CD4-positive, CD25-positive, alpha-beta regulatory T cell (primary cell): ENCODE measurements around the gene ATP1A4. TPM values are rescaled to one million over a fixed set of nuclear protein-coding genes. Genes with fewer than 3 reads are reported as not detected.

Experiments used
- ATAC-seq, 2 donors: fragments of 150-1000 bp; cut with Tn5 transposase; one replicate each; pipeline ENCODE4 v1.10.0; 2021; ENCODE audit warnings: low read depth in 2 of 2, moderate number of reproducible peaks in 2 of 2, moderate library complexity in 1 of 2
- DNase-seq, 3 donors: peaks; one replicate each; pipeline versions ENCODE4 v3.0.0 to v3.0.0-alpha.2; 2012 to 2022; ENCODE audit warnings: mixed read lengths in 1 of 3
- H3K27ac ChIP-seq: one replicate; pipeline ENCODE4 v1.7.0; 2013; ENCODE audit warnings: mild to moderate bottlenecking, low read length; ENCODE audit not compliant: insufficient read depth, poor library complexity, severe bottlenecking
- H3K27me3 ChIP-seq: one replicate; pipeline ENCODE4 v1.7.0; 2013; ENCODE audit warnings: low read length; ENCODE audit not compliant: control insufficient read depth, insufficient read depth
- H3K36me3 ChIP-seq: one replicate; pipeline ENCODE4 v1.7.0; 2013; ENCODE audit warnings: mild to moderate bottlenecking, low read length, moderate library complexity; ENCODE audit not compliant: control insufficient read depth, insufficient read depth
- H3K4me1 ChIP-seq: 2 replicates; pipeline ENCODE4 v1.7.0; 2013; ENCODE audit warnings: mild to moderate bottlenecking, low read length; ENCODE audit not compliant: insufficient read depth, control insufficient read depth, poor library complexity, severe bottlenecking
- H3K4me3 ChIP-seq: one replicate; pipeline ENCODE4 v1.7.0; 2013; ENCODE audit warnings: low read depth, mild to moderate bottlenecking, low read length, moderate library complexity
- H3K9me3 ChIP-seq, 2 experiments: 1 replicate in 1 of 2; 2 replicates in 1 of 2; pipeline ENCODE4 v1.7.0; 2013; ENCODE audit warnings: low read length in 2 of 2, mild to moderate bottlenecking in 1 of 2, moderate library complexity in 1 of 2; ENCODE audit not compliant: control insufficient read depth in 2 of 2
- H3K27ac Mint-ChIP-seq, 3 donors: one replicate each; pipeline ENCODE4 v1.8.0; 2020 to 2022; ENCODE audit warnings: mild to moderate bottlenecking in 3 of 3, mixed read lengths in 3 of 3, moderate library complexity in 2 of 3
- H3K27me3 Mint-ChIP-seq: one replicate; pipeline ENCODE4 v1.8.0; 2022; ENCODE audit warnings: mild to moderate bottlenecking, mixed read lengths
- H3K36me3 Mint-ChIP-seq: one replicate; pipeline ENCODE4 v1.8.0; 2020; ENCODE audit warnings: mixed read lengths
- H3K4me1 Mint-ChIP-seq, 4 donors: one replicate each; pipeline ENCODE4 v1.8.0; 2020 to 2022; ENCODE audit warnings: mixed read lengths in 4 of 4, mild to moderate bottlenecking in 1 of 4
- H3K4me3 Mint-ChIP-seq, 4 donors: one replicate each; pipeline ENCODE4 v1.8.0; 2020 to 2022; ENCODE audit warnings: mild to moderate bottlenecking in 4 of 4, mixed read lengths in 4 of 4, moderate library complexity in 3 of 4
- H3K9me3 Mint-ChIP-seq, 7 donors: one replicate each; pipeline ENCODE4 v1.8.0; 2020 to 2022; ENCODE audit warnings: mixed read lengths in 7 of 7, mild to moderate bottlenecking in 3 of 7, moderate library complexity in 2 of 7
- polyA plus RNA-seq, 4 donors: library from polyadenylated mRNA; unstranded; fragments of 300-500 nt; fragmentation: Illumina TruSeq; gene quantifications; one replicate each; pipeline ENCODE4 v1.2.3, GENCODE V29; 2021
- total RNA-seq: library from RNA; stranded (reverse); gene quantifications from one replicate; pipeline ENCODE4 v1.2.3, GENCODE V29; 2022

Gene ATP1A4
- total and polyA plus RNA-seq, 5 donors from 2014 or later, result not detected

DNA sequence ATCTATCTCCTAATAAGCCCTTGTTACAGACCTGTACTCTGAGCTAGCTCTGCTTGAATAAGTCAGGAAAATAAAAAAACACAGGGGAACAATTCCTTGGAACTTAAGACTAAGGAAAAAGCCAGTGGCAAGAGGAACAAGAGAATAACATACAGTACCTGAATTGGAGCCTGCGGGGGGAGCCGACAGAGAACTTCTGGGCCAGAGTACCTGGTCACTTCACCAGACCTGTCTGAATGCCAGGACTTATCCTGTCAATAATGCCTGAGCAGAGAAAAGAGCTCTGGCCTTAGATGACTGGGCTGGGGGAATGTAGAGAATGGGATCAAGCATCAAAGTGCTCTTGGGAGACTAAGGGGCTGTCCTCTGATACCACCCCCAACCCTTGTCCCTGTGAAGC lies 68.9 kb downstream of the ATP1A4 start:
- no peaks in the 10 kb centered on the region for H3K27me3 Mint-ChIP-seq
- no peak overlapping the region for H3K4me3 Mint-ChIP-seq
- ATAC-seq, result no peak
- Histone ChIP-seq H3K36me3 (peaks cover 97% of the 10 kb centered on the region), H3K4me1 (no peaks in the 10 kb centered on the region), H3K9me3 (no peaks in the 10 kb centered on the region), H3K4me3 (no peak overlapping the region), H3K27me3 (no peaks in the 10 kb centered on the region), H3K27ac (no peak overlapping the region)
- DNase-seq, result no peak
- H3K27ac Mint-ChIP-seq, result peak overlapping the region; percentile 2 to 23 (median 5)
- peaks cover 73% of the 10 kb centered on the region for H3K36me3 Mint-ChIP-seq
- no peaks in the 10 kb centered on the region for H3K9me3 Mint-ChIP-seq
- H3K4me1 Mint-ChIP-seq, result peaks cover 0 to 6% (median 1%) of the 10 kb centered on the region in 4 donors

DNA sequence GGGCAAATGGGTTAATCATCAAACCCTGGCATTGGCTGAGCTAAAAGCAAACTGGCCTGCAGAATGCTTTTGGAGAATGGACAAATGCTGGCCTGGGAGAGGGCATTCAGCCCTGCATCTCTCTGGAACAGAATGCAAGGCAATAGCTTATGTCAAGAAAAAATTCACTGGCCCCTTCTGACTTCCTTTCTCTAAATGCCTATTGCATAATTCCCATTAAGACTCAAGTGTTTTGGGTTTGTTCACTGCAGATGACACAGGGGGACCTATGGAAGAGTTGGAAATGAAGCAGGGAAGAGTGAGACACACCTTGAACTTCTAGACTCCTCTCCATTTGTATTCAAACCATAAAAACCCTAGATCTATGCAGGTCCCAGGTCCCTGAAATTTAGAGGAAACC lies 69.7 kb downstream of the ATP1A4 start:
- Histone ChIP-seq H3K27ac (no peak overlapping the region), H3K36me3 (peaks cover 97% of the 10 kb centered on the region), H3K9me3 (no peaks in the 10 kb centered on the region), H3K4me1 (no peaks in the 10 kb centered on the region), H3K4me3 (no peak overlapping the region), H3K27me3 (no peaks in the 10 kb centered on the region)
- Mint-ChIP-seq H3K4me1 (peaks cover 0 to 6% (median 0%) of the 10 kb centered on the region in 4 donors), H3K27me3 (no peaks in the 10 kb centered on the region), H3K4me3 (no peak overlapping the region), H3K36me3 (peaks cover 69% of the 10 kb centered on the region), H3K27ac (peak overlapping the region in 1 of 3 donors; percentile 38), H3K9me3 (no peaks in the 10 kb centered on the region)
- DNase-seq (no peak), ATAC-seq (no peak)

DNA sequence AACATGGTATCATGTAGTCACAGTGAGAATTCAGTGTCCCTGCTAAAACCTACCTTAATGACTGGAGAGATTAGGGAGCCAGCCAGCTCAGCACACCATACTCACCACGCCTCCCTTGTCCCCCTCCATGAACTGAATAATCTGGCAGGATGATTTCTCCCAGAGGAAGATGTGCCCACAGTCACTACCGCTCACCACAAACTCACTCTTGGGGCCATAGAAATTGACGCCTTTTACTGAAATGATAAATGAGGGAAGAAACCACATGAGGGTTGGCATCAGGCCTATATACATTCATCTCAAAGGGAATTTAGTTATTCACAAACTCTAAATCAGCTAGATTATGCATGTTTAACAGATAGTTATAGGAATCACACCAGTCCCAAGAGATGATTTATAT lies 71.1 kb downstream of the ATP1A4 start:
- peaks cover 0 to 6% (median 0%) of the 10 kb centered on the region in 4 donors for H3K4me1 Mint-ChIP-seq
- no peak overlapping the region for H3K4me3 ChIP-seq
- DNase-seq, result no peak
- peak overlapping the region in 2 of 3 donors; percentile 60 to 78 for H3K27ac Mint-ChIP-seq
- peaks cover 61% of the 10 kb centered on the region for H3K36me3 Mint-ChIP-seq
- H3K27me3 Mint-ChIP-seq, result no peaks in the 10 kb centered on the region
- H3K4me1 ChIP-seq, result no peaks in the 10 kb centered on the region
- no peaks in the 10 kb centered on the region for H3K9me3 ChIP-seq
- no peak for ATAC-seq
- no peaks in the 10 kb centered on the region for H3K27me3 ChIP-seq
- peaks cover 99% of the 10 kb centered on the region for H3K36me3 ChIP-seq
- H3K4me3 Mint-ChIP-seq, result no peak overlapping the region
- no peak overlapping the region for H3K27ac ChIP-seq
- H3K9me3 Mint-ChIP-seq, result no peaks in the 10 kb centered on the region

DNA sequence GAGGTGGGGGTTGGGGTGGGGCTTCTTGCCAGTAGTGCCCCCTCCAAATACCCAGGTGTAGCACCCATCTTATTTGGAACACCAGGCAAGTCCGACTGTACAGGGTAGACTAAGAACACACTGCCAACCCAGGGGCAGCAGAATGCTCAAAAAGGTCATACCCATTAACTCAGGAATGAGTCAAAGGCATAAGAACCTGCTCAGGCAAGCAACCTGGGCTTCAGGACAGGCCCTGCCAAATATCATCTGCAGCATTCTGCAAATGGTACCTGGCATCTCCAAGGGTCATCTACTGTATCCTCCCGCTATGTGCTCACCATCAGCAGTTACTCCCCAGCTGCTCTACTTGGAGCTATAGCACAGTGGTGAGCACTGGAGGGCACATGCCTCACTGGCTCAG lies 73.2 kb downstream of the ATP1A4 start:
- Histone ChIP-seq H3K4me3 (no peak overlapping the region), H3K36me3 (peaks cover 95% of the 10 kb centered on the region), H3K9me3 (no peaks in the 10 kb centered on the region), H3K4me1 (no peaks in the 10 kb centered on the region), H3K27me3 (no peaks in the 10 kb centered on the region), H3K27ac (no peak overlapping the region)
- Mint-ChIP-seq H3K4me3 (no peak overlapping the region), H3K27me3 (no peaks in the 10 kb centered on the region), H3K36me3 (peaks cover 68% of the 10 kb centered on the region), H3K27ac (peak overlapping the region in 1 of 3 donors; percentile 27), H3K4me1 (peaks cover 0 to 10% (median 1%) of the 10 kb centered on the region in 4 donors), H3K9me3 (no peaks in the 10 kb centered on the region)
- DNase-seq (no peak), ATAC-seq (no peak)

DNA sequence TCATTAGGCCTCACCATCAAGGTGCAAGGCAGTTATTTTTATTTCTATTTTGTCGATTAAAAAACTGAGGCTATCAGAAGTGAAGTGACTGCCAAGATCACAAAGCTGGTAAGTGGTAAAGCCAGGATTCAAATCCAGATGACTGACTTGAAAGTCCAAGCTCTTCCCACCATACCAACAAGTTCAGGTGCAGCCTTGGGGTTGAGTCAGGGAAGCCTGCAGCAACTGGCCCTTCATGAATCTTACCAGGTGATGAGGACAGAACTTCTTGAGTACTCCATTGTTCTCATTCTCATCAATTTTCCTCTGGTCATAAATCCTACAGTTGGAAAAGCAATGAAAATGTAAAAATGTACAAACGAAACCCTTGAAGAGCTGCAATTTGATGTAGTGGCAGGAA lies 73.9 kb downstream of the ATP1A4 start:
- H3K27ac Mint-ChIP-seq, result no peak overlapping the region
- no peak for DNase-seq
- no peak for ATAC-seq

DNA sequence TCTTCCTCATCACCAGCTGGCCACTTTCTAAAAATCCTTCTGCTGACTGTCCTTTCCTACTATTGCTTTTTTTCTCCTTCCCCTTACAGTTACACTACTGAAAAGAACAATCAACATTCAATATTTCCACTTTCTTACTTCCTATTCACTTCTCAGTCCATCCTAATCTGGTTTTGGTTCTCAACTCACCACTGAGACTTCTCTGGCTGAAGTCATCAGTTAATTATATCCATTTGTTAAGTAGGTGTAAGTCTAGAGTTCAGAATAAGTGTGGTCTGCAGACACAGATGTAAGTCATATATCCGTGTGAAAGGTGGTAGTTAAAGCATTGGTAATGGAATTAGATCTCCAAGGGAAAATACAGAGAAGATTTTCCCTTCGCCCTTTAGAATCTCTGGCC lies 75.2 kb downstream of the ATP1A4 start:
- no peaks in the 10 kb centered on the region for H3K27me3 Mint-ChIP-seq
- H3K36me3 Mint-ChIP-seq, result peaks cover 71% of the 10 kb centered on the region
- ATAC-seq (no peak), DNase-seq (no peak)
- H3K9me3 Mint-ChIP-seq, result no peaks in the 10 kb centered on the region
- H3K4me3 Mint-ChIP-seq, result no peak overlapping the region
- Histone ChIP-seq H3K27me3 (no peaks in the 10 kb centered on the region), H3K4me1 (no peaks in the 10 kb centered on the region), H3K4me3 (no peak overlapping the region), H3K36me3 (peaks cover 96% of the 10 kb centered on the region), H3K27ac (no peak overlapping the region), H3K9me3 (no peaks in the 10 kb centered on the region)
- H3K27ac Mint-ChIP-seq, result no peak overlapping the region
- H3K4me1 Mint-ChIP-seq, result peaks cover 0 to 10% (median 1%) of the 10 kb centered on the region in 4 donors

More for the DNA sequence above, 73.9 kb downstream of the ATP1A4 start:
- H3K27ac ChIP-seq, result no peak overlapping the region
- H3K9me3 Mint-ChIP-seq, result no peaks in the 10 kb centered on the region
- H3K27me3 ChIP-seq, result no peaks in the 10 kb centered on the region
- H3K4me3 ChIP-seq, result no peak overlapping the region
- no peaks in the 10 kb centered on the region for H3K9me3 ChIP-seq
- no peak overlapping the region for H3K4me3 Mint-ChIP-seq
- H3K36me3 Mint-ChIP-seq, result peaks cover 68% of the 10 kb centered on the region
- H3K4me1 ChIP-seq, result no peaks in the 10 kb centered on the region
- H3K27me3 Mint-ChIP-seq, result no peaks in the 10 kb centered on the region
- H3K36me3 ChIP-seq, result peaks cover 95% of the 10 kb centered on the region
- H3K4me1 Mint-ChIP-seq, result peaks cover 0 to 10% (median 1%) of the 10 kb centered on the region in 4 donors

DNA sequence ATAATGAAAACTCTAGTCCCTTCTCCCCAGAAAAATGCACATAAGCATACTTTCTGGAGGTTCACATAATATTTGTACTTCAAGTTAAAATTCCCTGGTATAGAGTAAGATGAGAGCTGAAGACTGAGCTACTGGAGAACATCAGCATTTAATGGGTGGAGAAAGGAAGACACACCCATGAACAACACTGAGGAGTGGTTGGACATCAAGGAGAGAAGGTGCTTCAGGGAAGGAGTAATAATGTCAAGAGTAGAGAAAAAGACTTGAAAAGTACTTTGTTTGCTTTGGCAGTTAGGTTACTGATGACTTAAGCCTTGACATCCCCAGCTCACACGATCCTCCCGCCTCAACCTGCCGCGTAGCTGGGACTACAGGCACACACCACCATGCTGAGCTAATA lies 75.6 kb downstream of the ATP1A4 start:
- H3K9me3 ChIP-seq, result no peaks in the 10 kb centered on the region
- Mint-ChIP-seq H3K27me3 (no peaks in the 10 kb centered on the region), H3K27ac (no peak overlapping the region), H3K36me3 (peaks cover 68% of the 10 kb centered on the region), H3K4me3 (no peak overlapping the region), H3K9me3 (no peaks in the 10 kb centered on the region), H3K4me1 (peaks cover 0 to 6% (median 1%) of the 10 kb centered on the region in 4 donors)
- H3K36me3 ChIP-seq, result peaks cover 96% of the 10 kb centered on the region
- no peaks in the 10 kb centered on the region for H3K27me3 ChIP-seq
- no peak overlapping the region for H3K27ac ChIP-seq
- H3K4me3 ChIP-seq, result no peak overlapping the region
- no peak for ATAC-seq
- DNase-seq, result no peak
- H3K4me1 ChIP-seq, result no peaks in the 10 kb centered on the region

DNA sequence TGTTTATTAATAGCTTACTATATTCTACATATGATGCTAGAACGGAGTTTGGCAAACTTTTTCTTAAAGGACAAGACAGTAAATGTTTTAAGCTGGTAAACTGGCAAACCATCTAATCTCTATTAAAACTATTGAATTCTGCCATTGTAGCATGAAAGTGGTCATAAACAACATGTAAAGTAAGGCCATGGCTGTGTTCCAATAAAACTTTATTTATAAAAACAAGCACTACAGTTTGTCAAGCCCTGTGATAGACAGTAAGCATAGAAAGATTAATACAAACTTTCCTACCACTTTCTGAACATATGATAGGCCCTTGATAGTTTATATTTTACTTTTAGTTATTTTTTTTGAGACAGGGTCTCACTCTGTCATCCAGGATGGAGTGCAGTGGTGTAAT lies 76.2 kb downstream of the ATP1A4 start:
- no peak overlapping the region for H3K4me3 Mint-ChIP-seq
- H3K36me3 ChIP-seq, result peaks cover 94% of the 10 kb centered on the region
- no peaks in the 10 kb centered on the region for H3K27me3 Mint-ChIP-seq
- no peaks in the 10 kb centered on the region for H3K27me3 ChIP-seq
- H3K9me3 Mint-ChIP-seq, result no peaks in the 10 kb centered on the region
- DNase-seq, result no peak
- no peak overlapping the region for H3K27ac ChIP-seq
- H3K27ac Mint-ChIP-seq, result no peak overlapping the region
- H3K4me3 ChIP-seq, result no peak overlapping the region
- peaks cover 0 to 3% (median 1%) of the 10 kb centered on the region in 4 donors for H3K4me1 Mint-ChIP-seq
- peaks cover 63% of the 10 kb centered on the region for H3K36me3 Mint-ChIP-seq
- no peaks in the 10 kb centered on the region for H3K4me1 ChIP-seq
- ATAC-seq, result no peak
- H3K9me3 ChIP-seq, result no peaks in the 10 kb centered on the region
